Epidermal melanocyte (primary cell): ENCODE results near the gene CYP4F2.
"Not testable (repeated sequence)": the region's sequence is repeated elsewhere in the genome, so short reads cannot be mapped to it uniquely, and the experiment has no call there.

Source experiments
- DNase-seq: peaks from one replicate; pipeline ENCODE4 v3.0.0; 2011; ENCODE audit warnings: low spot score; ENCODE audit not compliant: insufficient read length

Gene CYP4F2

GRCh38 chr19:15897738-15898276 lies at the start of gene CYP4F2:
Gene CYP4F2 (minus strand): TSS chr19:15898074. CDS start chr19:15897611, 463 bp downstream.
- no peak for DNase-seq

- no peak for DNase-seq
Measured at GRCh38 chr19:15945301-15945700, 47.4 kb upstream of the CYP4F2 start.

- no peak for DNase-seq
Measured at GRCh38 chr19:15944401-15944800, 46.5 kb upstream of the CYP4F2 start.

- DNase-seq, result no peak
Measured at GRCh38 chr19:15937771-15938170, 39.9 kb upstream of the CYP4F2 start.

- DNase-seq, result no peak
Measured at GRCh38 chr19:15936950-15937349, 39.1 kb upstream of the CYP4F2 start.

DNA sequence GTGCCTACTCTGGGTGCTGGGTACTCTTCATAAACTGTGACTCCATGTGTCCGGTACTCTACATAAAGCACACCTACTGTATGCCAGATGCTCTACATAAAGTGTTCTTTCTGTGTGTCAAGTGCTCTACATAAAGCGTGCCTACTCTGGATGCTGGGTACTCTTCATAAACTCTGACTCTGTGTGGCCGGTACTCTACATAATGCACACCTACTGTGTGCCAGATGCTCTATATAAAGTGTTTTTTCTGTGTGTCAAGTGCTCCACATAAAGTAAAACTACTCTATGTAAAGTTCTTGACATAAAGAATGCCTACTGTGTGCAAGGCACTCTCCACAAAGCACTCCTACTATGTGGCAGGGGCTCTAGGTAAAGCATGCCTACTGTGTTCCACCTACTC lies 38.3 kb upstream of the CYP4F2 start:
- no peak for DNase-seq

DNA sequence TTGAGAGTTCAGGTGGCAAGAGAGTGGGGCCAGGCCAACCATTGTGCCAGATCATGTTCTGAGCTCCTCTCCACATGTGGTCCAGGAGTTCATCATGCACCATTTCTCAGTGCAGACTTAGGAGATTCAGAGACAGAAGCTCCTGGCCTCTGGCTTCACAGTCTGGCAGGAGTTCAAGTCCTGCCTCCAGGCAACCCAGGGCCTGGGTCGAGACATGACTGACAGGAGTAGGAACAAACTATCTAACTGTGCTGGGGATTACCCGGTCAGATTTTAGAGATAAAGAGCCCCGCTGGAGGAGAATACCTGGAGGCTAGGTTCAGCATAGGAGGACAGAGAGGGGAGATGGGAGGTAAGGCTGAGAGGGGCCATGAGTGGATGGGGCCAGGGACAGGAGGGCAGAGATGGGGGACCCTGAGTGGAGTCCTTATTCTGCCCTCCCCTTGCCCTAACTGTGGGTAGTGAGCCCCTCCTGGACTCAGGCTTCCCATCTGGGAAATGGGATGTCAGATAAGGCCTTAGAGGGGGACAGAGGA lies 37.4 kb upstream of the CYP4F2 start:
- DNase-seq, result no peak

GRCh38 chr19:15934332-15935078 lies 36.6 kb upstream of the CYP4F2 start, which contains the start of gene CYP4F11:
Gene CYP4F11 (minus strand): TSS chr19:15934529. CDS start chr19:15934408, 121 bp downstream.
- no peak for DNase-seq

- DNase-seq, result not testable (repeated sequence)
Measured at GRCh38 chr19:15933761-15934331, 36.0 kb upstream of the CYP4F2 start.

GRCh38 chr19:15928321-15928720 lies 30.4 kb upstream of the CYP4F2 start:
- DNase-seq, result no peak

DNA sequence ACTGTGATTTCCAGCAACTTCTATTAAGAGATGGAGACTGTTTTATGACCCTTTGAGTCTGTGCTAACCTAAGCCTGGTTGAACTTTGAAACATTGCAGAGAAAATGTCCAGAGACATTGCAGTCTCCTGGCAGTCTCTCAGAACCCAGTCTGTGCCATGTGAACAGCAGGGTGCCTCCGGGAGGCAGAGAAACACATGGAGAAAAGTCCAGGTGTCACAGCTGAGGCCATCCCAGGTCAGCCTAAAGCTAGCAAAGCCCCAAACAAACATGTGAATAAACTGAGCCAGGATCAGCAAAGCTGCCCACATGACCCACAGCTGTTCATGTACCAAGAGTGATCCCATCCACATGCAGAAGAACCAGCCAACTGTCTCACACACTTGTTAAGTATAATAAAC lies 28.6 kb upstream of the CYP4F2 start:
- no peak for DNase-seq

GRCh38 chr19:15923702-15924101 lies 25.8 kb upstream of the CYP4F2 start:
- DNase-seq, result no peak

GRCh38 chr19:15922021-15922420 lies 24.1 kb upstream of the CYP4F2 start:
- no peak for DNase-seq

DNA sequence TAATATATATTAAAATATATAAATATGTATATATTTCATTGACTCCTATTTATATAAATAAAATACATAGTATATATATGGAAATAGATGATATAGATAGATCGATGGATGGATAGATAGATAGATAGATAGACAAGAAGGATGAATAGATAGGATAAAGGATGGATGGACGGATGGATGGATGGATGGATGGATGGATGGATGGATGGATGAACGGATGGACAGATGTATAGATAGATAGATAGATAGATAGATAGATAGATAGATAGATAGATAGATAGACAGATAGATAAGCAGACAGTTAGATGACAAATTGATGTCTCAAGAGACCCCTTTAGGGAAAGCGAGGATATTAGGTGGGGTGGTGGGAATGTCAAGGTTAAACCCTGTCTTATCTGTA lies 21.4 kb upstream of the CYP4F2 start:
- DNase-seq, result no peak

DNA sequence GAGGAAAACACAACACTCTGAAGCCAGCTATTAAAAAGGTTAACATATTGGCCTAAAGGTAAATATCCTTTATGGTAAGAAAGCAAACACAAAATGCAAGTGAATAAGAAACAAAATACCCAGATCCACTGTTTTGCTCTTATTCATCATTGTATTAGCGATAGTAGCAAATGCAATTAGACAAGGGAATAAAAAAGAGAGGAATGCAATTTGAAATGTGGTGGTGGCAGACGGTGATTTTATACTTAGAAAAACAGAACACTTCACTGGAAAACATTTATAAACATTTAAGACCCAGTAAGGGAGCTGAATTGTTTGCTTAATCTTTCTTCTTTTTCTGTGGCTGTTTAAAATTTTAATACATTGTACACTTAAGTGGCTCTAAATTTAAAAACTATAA lies 17.2 kb upstream of the CYP4F2 start:
- DNase-seq, result no peak

DNA sequence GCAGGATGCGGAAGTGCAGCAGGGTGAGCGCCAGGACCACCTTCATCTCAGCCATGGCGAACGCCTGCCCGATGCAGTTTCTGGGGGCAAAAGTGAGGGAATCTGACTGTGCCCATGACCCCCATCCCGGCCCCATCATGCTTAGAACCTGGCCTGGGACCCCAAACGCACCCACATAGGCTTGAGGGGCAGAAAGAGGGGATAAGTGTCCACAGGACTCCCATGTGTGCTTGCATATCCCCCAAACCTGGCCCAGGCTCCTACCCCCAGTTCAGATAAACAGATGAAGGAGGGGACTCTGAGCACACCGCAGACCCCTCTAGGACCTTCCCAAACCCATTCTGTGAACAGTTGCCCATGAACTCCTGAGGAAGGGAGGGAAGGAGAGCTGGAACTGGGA lies 16.0 kb upstream of the CYP4F2 start:
- no peak for DNase-seq

GRCh38 chr19:15913384-15913783 lies 15.5 kb upstream of the CYP4F2 start:
- DNase-seq, result no peak

- DNase-seq, result no peak
Measured at GRCh38 chr19:15911599-15912235, 13.8 kb upstream of the CYP4F2 start.

GRCh38 chr19:15905026-15905425 lies 7.2 kb upstream of the CYP4F2 start:
- DNase-seq, result no peak

DNA sequence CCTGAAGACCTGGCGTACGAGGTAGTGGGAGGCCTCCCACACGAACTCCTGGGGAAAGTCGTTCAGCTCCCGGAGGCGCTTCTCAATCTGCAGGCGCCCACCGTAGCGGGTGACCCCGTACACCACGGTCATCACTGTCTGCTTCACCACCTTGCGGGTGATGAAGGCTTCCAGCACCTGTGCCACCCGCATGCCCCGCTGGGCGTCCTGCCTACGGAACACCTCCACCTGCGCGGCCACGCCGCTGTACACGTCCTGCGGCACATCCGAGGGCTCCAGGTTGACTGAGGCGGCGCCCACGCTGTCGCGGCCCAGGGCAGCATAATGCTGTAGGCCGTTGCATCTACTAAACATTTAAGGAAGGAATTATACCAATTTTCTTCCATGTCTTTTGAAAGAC lies 5.0 kb upstream of the CYP4F2 start:
- not testable (repeated sequence) for DNase-seq

- no peak for DNase-seq
Measured at GRCh38 chr19:15902254-15902653, 4.4 kb upstream of the CYP4F2 start.

DNA sequence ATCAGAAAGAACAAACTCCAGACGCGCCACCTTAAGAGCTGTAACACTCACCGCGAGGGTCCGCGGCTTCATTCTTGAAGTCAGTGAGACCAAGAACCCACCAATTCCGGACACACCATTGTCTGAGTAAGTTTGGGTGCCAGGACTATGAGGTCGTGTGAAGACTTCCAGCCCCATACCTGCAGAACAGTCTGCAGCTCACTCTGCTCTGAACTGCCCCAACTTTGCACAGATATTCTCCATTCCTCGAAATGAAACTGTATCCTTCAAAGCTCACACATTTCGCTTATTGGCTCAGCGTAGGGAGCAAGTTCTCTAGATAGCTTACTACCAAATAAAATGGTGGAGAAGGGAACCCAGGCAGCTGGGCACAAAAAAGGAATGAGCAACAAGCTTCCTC lies 2.6 kb upstream of the CYP4F2 start:
- DNase-seq, result no peak
